ENCODE measurements around the gene ARAP2.

The ARAP2 gene

DNA sequence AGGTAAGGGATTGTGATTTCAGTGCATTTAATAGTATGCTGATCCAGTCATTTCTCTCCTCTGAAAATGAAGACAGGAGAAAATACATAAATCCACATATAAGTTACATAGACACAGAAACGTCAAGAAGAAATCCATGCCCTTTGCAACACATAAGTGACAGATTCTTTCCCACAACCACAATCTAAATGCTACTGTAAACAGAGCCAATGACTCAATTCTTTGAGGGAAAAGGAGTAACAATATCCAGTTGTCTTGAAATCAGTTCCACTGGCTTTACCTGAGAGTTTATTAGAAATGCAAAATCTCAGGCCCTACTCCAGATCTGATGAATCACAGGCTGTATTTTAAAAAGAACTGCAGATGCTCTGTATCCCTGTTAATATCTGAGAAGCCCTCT, 66.4 kb downstream of the ARAP2 start:
- FAIRE-seq = no peak

DNA sequence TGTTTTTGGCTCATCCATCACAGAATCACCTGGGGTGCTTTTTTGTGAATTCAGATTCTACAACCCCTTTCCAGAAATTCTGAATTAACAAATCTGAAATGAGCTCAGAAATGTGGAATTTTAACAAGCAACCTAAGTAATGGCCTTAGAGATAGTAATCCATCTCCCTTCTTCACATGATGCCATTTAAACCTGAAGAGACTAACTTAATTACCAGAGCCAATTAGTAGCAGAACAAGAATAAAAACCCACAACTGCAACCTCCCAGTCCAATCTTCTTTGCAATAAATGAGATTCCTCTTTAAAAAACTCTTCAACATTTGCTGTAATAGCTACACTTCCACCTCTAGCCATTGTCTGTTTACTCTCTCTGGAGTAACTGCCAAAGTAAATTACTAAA, 69.7 kb downstream of the ARAP2 start:
- no peak for FAIRE-seq

DNA sequence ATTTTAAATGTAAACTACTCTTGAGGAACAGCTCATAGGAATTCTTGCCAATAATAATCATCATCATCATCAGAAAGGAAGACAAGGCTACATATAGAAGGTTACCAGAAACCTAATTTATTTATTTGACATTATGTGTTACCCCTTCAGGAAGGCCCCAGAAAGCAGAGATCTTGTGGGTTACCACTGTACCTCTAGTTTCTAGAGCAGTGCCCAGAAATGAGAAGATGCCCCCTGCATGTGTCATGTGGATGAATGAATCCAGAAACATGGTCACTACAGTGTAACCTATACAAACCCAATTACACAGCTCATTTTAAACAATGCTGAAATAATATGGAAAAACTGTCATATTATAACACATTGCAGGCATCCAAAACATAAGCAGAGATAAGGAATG, 70.4 kb downstream of the ARAP2 start:
- FAIRE-seq = no peak

DNA sequence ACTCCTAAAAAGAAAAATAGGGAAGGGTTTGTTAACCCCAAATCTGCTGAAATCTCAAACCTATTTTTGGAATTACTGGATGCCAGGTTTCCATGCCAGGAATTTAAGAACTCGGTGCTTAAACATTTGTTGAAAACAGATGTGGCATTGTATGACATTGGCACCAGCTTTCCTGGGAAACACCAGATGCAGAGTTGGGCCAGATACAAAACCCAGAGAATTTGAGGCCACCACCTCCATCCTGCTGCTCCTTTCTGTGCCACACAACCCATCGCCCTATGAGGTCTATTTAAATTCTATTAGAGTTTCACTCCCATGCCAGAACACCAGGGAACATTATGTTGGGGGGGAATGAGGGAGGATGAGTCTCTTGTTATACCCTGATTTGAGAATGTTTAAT, 71.7 kb downstream of the ARAP2 start:
- FAIRE-seq = no peak

DNA sequence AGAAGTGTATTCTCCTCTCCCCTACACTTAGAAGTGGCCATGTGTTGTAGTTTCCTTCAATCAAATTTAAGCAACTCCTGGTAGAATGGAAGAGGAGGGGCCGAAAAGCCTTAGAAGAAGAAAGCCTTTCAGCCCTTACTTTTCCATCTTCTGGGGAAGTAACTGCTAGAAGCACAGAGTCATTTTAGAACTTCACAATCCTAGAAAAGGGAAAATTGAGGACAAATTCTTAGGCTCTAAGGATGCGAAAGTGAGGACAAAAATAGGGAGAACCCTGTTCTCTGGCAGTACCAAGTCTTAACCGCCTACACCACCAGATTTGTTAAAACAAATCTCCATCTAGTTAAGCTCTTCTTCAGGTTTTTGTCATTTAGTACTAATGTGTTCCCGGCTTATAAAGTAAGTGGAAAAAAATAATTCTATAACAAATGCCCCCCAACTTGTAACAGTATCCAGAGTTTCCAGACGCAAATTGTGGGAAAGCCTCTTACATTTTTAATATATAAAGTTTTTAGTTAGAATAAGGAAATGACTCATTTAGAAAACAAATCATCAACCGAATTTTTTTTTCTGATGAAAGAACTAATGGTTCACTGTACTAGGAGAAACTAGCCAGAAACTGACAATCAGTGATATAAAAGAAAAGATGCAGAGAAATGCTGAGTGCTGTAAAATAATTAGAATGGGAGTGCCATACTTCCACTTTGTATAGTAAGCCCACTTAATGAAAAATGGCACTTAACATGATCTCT, 76.0 kb downstream of the ARAP2 start:
- no peak for FAIRE-seq

DNA sequence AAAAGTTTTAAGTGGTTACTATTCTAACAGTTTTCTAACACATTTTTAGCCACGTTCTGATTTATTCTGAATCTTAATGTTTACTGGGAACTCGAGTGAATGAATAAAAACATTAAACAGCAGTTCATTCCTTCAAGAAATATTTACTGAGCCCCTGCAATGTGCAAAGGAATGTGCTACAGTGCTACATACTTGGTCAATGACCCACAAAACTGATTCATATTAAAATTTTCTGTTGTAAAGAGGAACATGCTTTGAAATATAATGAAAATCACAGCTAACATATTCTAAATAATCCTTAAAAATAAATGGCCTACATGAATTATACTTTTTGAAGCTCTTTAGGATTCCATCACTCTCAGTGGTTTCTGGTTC, 78.7 kb downstream of the ARAP2 start:
- no peak for FAIRE-seq

DNA sequence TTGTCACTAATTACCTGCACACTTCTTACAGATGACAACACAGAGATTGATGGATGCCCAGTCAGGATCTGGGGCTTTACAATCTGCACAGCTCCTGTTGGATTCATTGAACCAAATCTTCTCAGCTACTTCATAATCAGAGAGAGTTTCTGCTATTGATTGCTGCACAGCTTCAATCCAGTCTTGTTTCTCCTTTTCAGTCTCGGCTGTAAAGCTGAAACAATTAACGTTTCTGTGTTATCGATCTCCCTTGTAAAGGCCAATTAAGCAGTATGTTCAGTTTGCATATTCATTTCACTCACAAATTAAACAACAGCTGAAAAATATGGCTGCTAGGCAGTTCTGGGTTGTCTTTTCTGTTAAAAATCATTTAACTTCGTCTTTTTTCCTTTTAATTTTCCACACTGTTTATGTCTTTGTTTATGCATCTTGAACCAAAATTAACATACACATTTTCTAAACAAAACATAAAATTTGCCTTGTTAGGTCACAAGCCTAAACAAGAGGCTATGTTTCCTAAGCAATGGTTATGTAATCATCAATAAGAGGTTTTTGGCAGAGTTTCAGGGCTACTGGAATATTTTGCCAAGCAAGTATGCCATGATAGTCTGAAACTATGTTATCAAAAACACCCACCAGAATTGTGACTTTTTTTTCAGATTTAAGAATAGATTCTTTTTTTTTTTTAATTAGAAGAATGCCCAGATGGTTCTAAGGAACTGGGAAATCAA, 79.2 kb downstream of the ARAP2 start:
- FAIRE-seq = no peak

DNA sequence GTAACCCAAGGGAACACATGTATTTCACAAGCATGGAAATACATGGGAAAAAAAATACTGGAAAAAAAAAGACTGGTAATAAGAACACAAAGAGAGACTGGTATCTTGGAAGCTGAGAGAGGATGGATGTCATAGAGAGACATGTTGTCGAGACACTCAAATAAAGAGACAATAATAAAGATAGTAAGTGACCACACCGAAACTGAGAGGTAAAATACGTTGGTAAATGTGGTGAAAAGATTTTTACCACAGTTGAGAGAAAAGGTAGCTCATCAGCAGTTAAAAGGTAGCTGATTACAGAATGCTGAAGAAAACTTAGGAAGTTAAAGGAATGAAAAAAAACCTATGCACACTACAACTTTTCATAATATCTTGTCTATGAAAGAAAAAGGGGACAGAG, 81.1 kb downstream of the ARAP2 start:
- FAIRE-seq = no peak

DNA sequence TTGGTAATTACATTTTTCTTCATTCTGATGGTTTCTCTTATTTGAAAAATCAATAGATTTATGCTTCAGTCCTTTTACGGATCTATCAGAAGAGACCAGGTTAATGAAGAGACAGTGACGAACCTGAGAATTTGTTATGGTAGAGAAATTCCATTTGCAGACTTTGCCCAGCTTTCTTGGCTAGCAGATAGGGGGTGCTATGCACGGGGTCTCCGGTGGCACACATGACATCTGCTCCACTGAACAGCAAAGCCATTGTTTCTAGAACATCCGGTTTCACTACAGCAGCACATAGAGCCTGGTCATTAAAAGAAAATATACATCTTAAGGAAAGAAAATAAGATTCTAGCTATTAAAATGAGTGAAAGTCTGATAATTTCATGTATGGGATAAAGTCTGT, 85.1 kb downstream of the ARAP2 start:
- FAIRE-seq = no peak

DNA sequence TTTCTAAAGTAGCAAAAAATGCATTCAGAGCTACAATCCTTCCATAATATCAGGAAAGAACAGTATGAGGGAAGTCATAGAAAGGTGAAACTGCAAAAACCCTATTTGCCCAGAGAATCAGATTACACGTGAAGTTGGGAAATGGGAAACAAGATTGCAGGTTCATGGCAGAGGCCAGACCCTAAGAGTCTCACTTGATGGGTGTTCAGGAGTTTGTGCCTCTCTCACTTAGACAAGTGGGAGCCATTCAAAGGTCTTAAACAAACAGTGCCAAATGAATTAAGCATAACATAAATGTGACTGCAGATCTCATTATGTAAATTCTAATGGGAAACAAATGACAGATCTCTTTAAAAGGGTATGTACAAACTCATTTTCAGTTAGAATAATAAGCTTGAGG, 91.6 kb downstream of the ARAP2 start:
- FAIRE-seq = no peak

DNA sequence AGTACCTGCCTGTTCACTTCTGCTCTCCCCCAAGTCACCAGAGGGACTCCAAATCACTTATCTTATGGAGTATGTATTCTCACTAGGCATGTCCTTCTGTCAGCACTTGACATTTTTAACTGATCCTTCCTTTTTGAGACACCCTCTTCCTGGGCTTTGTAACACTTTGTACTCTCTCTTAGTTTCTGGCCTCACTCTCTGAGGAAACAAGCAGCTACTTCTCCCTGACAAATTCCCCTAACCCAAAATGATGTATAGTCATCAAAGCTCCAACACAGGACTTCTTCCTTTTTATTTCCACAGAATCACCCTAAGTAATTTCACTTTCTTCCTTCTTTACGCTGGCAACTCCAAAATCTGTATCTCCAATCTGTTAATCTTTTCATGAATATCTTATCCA, 101.8 kb downstream of the ARAP2 start:
- no peak for FAIRE-seq

DNA sequence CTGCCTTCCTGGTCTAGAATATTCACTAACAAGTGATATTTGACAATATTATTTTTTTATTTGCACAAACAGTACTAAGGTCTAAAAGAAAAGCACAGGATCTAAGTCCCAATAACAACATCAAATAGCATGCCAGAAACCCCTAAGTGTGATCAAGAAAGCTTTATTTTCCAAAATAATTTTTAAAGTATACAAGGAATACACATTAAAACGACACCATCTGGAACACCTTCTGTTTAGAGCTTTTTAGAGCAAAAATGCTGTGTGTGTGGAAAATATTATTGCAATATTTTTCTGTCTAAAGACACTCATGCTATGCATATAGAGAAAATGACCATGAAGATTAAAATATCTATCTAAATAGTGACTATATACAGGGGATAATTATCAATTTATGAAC, 103.1 kb downstream of the ARAP2 start:
- no peak for FAIRE-seq

DNA sequence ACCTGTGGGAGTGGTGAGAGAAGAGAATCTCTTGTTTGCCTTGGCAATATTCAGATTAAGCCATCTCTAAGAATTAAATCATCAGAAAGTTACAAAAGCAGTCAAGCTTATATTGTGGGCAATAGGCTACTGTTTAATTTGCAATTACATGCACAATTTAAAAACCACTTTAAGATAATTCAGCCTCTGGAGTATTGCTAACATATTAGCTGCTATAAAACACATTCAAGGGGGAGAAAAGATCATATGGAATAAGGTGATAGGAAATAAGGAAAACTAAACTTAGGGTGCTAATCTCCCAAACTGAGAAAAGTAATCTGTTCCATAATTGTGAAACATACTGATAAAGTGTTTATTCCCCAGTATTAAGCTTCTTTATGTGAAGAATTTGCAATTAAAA, 103.9 kb downstream of the ARAP2 start:
- FAIRE-seq = no peak

DNA sequence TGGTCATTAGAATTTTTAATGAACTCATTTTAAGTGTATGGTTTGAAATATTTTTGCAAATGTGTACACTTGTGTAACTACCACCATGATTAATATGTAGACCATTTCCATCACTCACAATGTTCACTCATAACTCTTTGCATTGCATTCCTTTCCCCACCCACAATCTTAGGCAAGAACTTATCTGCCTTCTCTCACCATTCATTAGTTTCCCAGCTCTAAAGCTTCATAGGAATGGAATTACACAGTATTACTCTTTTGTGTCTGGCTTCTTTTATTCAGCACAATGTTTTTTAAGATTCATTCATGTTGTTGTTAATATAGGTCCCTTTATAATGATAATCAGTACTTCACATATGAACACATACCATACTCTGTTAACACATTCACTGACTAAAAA, 106.1 kb downstream of the ARAP2 start:
- no peak for FAIRE-seq

DNA sequence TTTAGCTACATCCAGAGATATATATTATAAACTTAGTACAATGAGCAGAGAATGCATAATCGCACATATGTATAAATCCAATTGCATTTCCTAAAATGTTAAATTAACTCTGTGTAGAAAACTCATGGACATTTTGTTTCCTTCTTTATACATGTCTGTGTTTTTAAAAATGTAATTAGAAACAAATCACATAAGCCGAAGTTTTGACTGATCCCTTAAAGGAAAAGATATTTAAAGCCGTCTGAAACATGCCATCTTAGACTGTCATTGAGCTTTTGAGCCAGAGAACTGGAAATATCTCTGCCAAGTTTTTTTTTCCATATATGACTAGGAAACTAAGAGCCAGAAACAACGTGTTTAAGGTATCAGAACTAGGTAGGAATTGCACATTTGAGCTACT, 107.0 kb downstream of the ARAP2 start:
- no peak for FAIRE-seq

DNA sequence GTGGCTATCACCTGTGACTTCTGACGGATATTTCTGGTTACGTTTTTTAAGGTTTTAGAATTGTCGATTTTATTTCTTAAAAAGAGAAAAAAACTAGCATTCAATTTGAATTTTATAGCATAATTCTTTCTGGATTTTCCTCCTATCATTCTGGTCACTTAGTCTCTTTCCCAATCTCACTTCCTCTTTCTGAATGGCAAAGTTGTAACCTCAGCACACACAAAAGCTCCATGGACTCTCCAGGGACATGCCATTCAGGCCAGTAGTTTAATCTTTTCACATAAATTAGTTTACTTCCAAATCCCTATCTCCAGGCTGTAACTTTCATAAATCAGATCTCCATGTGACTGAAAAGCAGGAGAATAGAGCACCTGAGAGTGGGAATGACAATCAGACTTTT, 110.7 kb downstream of the ARAP2 start:
- no peak for FAIRE-seq

DNA sequence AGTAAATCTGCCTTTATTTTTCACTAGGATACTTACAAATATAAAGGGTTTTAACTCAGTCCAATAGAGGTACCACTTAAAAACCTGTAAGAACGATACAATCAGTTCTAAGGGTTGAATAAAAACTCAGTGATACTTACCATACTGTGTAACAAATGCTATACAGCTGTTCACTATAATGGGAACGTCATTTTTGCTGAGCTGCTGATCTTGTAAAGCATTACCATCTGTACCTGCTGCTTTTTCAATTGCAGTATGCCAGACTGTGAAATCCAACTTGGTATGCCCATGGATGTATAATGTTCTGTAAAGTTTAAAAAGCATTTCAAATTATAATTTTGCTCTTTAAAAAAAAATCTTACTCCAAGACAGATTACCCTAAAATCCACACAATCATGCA, 111.2 kb downstream of the ARAP2 start:
- no peak for FAIRE-seq

DNA sequence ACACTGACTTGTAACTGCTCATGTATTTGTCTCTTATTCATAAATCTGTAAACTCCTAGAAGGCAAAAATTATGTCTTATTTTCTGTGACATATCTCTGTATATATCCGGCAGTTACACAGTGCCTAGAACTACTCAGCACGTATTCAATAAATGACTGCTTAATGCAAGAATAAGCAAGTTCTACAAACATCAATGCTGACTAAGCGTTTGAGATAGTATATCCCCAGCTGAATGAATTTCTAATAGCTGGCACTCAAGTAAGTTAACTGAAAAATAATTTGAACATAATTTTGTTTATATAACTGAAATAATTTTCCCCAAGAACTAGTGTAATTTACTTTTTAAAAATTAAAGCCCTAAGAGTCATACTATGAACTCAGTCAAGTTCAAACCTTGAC, 113.7 kb downstream of the ARAP2 start:
- FAIRE-seq = no peak

DNA sequence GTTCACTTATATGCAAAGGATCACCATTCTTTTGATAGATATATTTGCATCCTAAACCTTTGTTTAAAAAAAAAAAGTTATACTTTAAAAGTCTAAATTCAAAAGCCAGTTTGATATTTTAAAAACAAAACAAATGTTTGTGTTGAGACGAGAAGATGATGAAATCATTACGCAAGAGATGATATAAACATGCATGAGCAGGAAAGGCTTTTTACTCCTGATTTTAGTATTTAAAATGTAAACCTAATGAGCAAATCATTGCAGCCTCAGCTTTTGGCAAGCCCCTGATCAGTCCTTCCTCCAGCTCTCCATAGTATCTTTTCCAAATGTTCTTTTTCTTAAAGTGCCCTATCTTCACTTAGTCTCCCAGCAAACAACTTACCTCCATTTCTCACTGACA, 115.6 kb downstream of the ARAP2 start:
- FAIRE-seq = no peak

DNA sequence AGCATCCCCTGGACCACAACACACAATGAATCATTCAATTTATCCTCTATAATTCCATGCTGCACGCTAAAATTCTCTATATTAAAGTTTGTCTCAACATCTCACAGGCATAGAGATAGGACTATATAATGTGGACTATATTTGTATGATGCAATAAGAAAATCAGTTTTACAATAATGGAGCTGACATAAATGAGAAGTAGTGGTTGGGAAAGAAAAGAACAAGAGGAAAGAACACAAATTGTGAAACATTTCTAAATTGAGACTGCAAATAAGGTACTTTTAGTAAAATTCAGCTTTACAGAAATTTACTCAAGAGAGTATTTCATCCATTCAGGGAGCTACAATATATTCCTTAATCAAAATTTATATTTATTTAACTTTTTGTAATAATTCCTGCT, 120.4 kb downstream of the ARAP2 start:
- no peak for FAIRE-seq

DNA sequence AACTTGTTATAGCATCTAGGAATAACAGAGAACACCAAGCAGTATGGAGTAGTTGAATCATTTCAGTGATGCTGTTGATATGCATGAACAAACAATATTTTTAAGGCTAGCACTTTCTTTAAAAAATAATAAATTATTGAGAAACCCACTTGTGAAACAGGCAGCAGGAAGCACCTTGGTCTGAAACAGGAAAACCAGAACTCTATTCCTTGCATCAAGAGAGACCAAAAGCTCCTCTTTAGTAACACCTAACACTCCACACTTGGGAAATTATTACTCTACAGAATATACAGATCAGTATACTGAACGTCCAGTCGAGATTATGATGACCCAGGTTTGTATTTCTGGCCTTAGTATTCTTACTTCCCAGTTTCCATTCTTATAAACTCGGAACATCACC, 129.0 kb downstream of the ARAP2 start:
- no peak for FAIRE-seq

DNA sequence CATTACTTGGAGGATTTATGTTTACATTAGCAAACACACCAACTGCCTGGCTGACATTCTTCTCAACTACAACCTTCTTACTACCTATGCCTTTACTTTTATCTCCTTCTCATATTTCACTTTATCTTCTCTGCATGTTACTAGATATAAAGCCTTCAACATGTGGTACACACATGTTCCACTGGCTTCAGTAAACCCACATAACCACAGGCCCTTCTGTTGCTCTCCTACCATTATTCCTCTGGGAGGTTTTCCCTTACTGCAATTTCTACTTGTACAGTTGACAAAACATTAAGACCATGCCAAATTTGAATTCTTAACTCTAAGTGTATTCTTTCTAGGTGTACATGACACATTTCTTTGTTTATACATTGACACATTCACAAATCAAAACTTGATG, 133.1 kb downstream of the ARAP2 start:
- no peak for FAIRE-seq

DNA sequence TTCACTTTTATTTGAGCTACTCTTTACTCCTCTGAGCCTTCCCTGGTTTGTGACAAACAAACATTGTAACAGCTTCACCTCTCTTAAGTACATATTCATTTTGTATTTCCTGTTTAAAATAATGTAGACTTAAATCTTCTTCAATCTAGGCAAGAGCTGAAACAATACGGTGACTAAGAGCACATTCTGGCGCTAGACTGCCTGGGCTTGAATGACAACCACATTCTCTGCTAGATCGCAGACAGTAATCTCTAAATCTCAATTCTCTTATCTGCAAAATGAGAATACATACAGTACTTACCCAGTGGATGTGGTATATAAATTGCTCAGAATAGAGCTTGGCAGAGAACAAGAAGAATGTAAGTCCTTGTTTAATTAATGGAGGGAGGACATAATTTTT, 144.8 kb downstream of the ARAP2 start:
- FAIRE-seq = no peak

DNA sequence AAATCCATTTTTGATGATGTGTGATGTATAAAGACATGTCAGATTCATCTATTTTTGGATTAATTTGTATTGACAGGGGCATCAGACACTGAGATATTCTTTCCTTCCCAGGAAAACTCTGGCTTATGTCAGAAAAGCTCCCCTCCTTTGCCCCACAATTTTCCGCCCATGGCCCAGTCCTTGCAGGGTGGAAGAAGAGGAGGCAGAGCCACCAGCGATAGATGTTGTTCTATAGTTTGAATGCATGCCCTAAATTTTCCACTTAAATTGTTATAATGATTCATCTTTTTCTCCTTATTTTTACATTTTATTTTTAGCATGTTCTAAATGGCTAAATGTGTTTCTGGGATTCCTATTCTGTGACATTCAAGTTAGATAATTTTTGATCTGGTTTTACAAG, 149.3 kb downstream of the ARAP2 start:
- FAIRE-seq = no peak

DNA sequence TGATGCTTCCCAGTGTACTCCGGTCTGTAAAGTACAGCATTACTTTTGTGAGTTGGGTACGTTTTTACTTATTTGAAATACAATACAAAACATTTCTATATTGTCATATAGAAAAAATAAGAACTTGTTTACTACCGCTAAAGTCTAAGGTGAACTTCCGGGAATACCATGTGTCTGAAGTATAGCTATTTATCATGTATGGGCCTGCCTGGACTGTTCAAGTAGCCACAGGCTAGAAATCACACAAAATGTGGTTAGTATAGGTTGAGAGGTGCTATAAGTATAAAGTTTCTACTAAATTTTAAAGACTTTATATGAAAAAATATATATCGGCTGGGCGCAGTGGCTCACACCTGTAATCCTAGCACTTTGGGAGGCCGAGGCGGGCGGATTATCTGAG, 152.3 kb downstream of the ARAP2 start:
- FAIRE-seq = no peak

All from A204.1 (cell line).